Measurements from ENCODE around the gene MYO6.

DNA sequence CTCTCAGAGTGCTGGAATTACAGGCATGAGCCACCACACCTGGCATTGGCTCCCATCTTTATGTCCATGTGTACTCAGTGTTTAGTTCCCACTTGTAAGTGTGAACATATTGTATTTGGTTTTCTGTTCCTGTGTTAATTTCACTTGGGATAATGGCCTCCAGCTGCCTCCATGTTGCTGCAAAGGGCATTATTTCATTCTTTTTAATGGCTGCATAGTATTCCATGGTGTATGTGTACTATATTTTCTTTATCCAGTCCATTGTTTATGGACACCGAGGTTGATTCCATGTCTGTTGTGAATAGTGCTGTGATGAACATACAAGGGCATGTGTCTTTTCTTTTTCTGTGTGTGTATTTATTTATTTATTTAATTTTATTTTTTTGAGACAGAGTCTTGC lies 47.7 kb downstream of the MYO6 start:
- TF ChIP-seq, protein P1, sequence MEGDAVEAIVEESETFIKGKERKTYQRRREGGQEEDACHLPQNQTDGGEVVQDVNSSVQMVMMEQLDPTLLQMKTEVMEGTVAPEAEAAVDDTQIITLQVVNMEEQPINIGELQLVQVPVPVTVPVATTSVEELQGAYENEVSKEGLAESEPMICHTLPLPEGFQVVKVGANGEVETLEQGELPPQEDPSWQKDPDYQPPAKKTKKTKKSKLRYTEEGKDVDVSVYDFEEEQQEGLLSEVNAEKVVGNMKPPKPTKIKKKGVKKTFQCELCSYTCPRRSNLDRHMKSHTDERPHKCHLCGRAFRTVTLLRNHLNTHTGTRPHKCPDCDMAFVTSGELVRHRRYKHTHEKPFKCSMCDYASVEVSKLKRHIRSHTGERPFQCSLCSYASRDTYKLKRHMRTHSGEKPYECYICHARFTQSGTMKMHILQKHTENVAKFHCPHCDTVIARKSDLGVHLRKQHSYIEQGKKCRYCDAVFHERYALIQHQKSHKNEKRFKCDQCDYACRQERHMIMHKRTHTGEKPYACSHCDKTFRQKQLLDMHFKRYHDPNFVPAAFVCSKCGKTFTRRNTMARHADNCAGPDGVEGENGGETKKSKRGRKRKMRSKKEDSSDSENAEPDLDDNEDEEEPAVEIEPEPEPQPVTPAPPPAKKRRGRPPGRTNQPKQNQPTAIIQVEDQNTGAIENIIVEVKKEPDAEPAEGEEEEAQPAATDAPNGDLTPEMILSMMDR (IDR thresholded peaks at IDR 0.05; ENCODE audit: low read depth, low read length) = no peak
- TF ChIP-seq EZH2phosphoT487 (IDR thresholded peaks at IDR 0.05; ENCODE audit: low read depth) = no peak
